T-helper 2 cell treated with Interferon-gamma antibody and Interleukin-4, amounts not matched to agents 100 ng/mL and 5 ng/mL, for 36 hours (primary cell): Measurements from ENCODE around the gene SLAMF9. TPM values are rescaled to one million over a fixed set of nuclear protein-coding genes. Genes with fewer than 3 reads are reported as not detected.

ENCODE experiments used
- intact Hi-C: fragments of 100-400 bp; cut with micrococcal nuclease; formaldehyde crosslinking; loops from one replicate; pipeline ENCODE4 v1.15.1; 2023
- total RNA-seq: library from RNA; stranded (reverse); gene quantifications from 2 replicates; pipeline ENCODE4 v1.2.3, GENCODE V29; 2022

The SLAMF9 gene
- total RNA-seq, 1 donor from 2014 or later = not detected

DNA sequence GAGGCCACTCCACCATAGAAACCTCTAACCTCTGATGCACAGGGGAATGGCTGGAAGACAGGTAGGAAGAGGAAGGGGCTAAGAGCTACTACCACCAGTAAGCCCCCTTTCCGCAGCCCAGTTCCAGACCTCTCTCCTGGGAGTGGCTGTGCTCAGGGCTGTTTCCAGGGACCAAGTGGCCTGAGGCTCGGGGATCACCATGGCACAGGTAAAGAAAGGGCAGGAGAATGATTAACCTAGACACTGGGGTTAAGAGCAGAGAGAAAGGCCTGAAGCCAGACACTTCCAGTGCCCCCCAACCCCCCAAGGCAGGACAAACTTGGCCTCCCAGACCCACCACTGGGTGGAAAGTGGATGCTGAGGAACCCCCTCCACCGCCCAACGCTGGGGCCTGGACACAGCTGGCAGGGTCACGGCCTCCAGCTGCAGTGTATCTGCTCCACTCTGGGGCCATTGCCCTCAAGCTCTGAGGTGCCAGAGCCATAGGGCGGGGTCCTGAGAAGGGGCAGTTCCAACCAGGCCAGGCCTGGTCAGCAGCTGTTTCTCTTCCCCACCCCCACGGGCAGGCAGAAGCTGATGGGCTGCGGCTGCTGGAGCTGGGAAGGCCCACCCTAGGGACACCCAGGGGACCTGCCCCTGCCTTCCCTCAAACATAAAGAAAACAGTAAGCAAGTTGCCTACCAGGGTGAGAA is 31.4 kb downstream of the SLAMF9 start:
- intact Hi-C loops = loop anchor here (1.0 to 5.0 kb wide), 5 partner anchors 68 to 912 kb away; partner anchors contain the start of genes AIM2, DCAF8 and IGSF8

DNA sequence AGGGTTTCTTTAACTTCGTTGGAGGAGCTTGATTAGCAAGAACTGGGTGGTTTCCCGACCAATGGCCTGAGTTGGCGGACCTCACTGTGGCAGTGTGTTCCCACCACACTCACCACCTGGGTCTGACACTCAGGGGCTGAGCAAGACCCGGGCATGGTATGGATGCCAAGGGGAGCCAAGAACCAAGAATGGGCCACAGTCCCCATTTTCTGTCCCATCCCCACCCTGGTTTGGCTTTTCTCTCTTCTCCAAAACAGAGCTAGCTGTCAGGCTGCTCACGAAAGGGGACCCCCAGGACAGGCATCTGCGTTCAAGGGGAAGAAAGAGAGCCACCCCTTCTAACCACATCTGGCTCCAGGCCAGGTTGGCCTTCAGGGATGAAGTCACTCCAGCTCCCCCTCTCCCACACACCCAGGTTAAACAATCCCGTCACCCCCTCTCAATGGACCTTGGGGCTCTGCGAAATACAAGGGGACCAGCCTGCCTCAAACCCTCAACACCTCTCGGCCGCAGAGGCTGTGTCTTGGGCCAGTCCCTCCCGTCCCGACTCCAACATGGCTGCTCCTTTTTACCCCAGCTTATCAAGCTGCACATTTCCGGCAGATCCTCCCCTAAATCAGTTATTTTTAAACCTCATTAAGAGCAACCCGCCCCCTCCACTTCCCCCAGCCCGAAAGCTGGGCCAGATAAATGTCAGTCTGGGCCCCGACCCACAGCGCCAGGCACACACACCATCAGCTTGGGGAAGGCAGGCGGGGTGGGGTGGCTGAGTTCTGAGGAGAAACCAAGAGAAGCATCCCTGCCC is 32.1 kb downstream of the SLAMF9 start:
- intact Hi-C loops = loop anchor here (2.0 to 5.0 kb wide), 4 partner anchors 67 to 911 kb away; partner anchors contain the start of genes AIM2 and DCAF8

DNA sequence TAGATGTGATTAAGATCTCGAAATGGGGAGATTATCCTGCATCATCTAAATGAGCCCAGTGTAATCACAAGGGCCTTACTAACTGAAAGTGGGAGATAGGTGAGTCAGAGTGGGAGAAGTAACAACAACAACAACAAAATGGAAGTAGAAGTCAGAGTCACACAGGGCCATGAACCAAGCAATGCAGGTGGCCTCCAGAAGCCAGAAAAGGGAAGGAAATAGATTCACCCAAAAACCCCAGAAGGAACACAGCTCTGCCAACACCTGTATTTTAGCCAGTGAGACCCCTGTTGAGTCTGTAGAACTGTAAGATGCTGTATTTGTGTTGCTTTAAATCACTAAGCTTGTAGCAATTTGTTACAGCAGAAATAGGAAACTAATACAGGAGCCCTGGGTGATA is 32.8 kb downstream of the SLAMF9 start:
- intact Hi-C loops = loop anchor here (5.0 kb wide), 2 partner anchors 341 to 844 kb away; partner anchors contain the start of genes AIM2 and DCAF8

DNA sequence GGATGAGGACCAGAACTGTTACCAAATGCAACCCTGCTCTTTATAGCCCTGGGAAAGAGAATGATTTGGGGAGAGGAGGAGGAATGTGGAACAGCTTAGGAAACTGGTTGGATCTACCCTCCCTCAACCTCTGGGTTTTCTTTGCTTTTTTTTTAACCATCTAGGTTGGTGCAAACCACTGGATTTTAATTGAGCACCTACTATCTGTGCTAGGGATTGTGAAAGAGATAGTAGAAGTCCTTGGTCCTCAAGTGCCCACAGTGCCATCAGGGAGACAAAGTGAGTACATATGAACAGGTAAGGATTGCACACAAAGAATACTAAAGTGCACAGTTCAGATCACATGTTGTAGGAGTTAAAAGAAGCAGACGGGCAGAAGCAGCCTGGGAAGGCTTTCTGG is 33.4 kb downstream of the SLAMF9 start:
- intact Hi-C loops = loop anchor here (5.0 kb wide), 2 partner anchors 342 to 843 kb away; partner anchors contain the start of genes AIM2 and DCAF8

DNA sequence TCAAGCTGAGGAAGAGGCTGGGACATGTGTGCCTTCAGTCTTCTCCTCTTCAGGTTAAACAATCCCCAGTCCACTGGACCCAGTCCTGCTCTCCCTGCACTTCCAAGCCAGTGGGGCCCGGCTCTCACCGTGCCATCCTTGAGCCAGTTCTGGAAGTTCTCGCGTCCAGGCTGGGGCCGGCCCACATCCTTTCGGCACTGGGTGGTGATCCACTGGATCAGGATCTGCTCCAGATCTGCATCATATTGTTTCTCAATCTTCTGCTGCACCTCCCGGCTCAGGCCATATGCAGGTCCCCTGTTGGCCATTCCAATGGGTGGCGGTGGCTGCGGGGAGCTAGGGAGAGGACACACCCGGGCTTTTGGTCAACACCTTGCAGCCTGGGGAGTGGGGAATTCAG is 33.8 kb downstream of the SLAMF9 start:
- intact Hi-C loops = loop anchor here (5.0 kb wide), 2 partner anchors 342 to 843 kb away; partner anchors contain the start of genes AIM2 and DCAF8

DNA sequence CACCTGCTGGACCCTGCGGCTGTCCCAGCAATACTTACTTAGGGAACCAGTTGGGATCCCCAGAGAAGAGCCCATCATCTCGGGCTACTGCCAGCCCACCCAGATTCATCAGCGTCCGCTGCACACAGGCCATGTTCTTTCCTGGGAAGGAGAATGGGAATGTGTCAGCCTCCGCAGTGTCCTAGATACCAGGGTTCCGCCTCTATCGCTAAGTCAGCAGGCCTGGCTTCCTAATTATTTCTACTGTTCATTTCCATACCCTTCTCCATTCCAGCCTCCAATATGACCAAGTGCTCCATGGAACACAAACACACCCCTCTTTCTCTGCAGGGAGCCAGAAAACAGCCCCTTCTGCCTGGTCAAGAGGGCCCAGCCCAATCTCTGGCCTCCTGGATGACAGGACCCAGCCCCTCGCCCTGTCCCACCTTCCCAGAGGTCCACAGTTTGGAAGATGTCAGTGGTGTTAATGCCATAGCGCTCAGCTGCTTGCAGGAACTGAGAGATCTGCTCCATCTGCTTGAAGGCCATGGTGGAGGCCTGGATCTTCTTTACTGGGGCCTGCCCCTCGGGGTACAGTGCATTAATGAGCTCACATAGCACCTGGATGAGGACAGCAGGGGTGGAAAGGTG is 34.7 kb downstream of the SLAMF9 start:
- intact Hi-C loops = no loop called here

DNA sequence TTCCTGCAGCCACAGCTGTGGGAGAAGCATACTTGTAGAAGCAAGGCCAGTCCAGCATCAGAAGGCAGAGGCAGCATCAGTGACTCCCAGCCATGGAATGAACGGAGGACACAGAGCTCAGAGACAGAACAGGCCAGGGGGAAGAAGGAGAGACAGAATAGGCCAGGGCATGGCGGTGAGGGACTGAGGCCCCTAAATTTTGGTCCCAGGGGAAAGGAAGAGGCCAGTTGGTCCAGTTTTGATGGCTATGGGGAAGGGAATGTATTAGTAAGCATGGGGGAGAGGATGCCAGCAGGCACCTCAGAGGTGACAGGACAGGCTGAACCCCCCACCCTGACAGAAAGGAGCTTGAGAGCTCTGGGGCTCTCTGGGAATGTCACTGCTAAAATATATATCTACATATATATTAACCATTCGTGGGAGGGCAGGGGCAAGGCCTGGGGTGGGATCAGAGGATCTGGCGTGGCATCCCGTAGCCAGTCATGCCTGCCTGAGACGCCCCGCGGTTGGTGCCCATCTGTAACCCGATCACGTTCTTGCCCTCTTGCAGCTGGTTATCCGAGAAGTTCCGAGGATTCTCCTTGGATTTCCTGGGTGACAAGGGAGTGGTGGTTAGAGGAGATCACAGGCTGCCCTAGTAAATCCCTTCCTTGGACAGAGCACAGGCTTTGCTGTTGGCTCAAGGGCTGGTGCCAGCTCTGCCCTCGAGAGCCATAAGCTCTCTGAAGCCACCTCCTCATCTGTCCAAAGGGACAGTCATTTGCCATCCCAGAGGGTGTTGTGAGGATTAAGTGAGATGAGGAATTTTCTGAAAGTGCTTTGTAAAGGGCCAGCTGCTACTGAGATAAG is 35.5 kb downstream of the SLAMF9 start:
- intact Hi-C loops = no loop called here

DNA sequence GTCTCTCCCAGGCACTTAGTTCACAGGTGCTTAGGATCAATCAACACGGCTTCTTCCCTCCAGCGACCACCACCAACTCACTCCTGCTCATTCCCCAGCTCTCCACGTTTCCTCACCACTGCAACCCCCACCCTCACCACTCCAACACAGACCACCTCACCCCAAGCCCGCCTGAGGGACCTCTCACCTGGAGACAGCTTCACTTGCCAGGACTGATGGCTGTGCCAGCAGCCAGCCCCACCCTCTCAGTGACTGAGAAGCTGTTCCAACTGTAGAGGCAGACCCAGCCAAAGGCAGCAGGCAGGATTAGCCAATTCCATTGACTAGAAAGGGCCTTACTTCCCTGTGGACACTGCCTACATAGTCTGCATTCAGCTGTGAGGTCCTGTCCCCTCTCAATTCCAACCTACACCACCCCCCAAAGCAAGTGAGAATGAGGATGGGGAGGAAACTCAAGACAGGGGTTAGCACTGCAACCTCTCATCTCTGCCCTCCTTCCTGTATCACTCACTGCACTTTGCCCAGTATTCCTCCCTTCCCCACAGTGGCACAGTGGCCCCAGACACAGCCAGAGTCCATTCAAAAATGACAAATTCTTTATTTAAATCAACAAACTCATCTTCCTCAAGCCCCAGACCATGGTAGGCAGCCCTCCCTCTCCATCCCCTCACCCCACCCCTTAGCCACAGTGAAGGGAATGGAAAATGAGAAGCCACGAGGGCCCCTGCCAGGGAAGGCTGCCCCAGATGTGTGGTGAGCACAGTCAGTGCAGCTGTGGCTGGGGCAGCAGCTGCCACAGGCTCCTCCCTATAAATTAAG is 36.3 kb downstream of the SLAMF9 start:
- intact Hi-C loops = no loop called here

DNA sequence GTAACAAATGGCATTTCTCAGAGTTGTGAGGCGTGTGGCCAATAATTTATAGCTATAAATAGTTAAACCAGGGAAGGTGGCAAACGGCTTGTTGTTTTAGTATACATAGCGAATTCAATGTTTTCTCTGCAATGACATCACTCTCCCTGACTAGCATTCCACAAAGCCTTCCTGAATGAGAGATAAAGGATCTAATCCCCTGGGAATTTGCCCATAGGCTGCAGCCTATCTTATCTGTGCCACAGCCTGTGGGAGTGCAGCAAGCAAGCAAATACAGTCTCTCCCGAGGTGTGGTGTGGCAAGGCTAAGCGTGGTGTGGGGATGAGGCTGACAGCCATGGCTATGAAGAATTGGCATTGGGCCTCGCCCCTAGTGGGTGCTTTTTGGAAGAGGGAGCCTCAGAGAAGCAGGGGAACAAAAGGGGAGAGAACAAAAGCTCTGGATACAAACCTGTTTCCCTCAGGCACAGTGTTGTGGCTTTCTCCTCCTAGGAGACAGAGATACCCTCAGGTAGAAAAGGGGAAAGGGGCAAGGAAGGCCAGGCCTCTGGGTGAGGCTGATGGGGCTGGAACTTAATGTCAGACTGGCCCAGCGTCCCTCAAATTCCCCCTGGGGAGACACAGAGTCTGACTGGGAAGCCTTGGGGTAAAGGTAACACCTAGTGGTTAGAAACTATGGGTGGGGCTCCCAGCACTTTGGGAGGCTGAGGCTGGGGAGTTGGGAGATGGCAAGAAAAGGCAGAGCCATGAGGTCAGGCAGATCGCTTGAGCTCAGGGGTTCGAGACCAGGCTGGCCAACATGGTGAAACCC is 37.6 kb downstream of the SLAMF9 start:
- intact Hi-C loops = no loop called here

DNA sequence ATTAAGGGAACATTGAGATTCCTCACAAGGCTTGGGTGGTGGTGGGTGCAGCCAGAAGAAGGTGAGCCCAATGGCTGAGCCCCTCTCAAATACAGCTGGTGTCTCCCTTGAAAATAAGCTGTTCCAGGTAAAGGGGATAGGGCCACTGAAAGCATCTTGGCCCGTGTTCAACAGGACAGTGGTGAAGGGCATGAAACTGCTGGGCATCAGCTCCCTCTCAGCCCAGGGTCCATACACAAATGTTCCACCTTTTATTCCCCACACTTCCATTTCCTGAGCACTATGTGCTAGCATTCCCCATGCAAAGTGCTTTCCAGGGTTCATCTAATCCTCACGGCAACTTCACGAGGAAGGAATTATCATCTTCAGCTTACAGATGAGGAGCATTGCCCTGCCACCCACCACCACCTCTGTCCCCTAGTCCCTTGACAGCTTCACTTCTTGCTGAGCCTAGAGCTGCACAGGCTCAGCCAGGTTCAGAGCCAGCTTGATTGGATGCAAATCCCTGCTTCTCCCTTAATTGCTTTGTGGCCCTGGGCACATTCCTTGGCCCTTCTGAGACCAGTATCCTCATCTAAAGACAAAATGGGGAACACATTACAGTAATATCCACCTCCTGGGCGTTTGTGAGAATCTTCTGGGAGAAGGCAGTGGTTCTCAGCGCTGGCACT is 38.3 kb downstream of the SLAMF9 start:
- intact Hi-C loops = no loop called here

DNA sequence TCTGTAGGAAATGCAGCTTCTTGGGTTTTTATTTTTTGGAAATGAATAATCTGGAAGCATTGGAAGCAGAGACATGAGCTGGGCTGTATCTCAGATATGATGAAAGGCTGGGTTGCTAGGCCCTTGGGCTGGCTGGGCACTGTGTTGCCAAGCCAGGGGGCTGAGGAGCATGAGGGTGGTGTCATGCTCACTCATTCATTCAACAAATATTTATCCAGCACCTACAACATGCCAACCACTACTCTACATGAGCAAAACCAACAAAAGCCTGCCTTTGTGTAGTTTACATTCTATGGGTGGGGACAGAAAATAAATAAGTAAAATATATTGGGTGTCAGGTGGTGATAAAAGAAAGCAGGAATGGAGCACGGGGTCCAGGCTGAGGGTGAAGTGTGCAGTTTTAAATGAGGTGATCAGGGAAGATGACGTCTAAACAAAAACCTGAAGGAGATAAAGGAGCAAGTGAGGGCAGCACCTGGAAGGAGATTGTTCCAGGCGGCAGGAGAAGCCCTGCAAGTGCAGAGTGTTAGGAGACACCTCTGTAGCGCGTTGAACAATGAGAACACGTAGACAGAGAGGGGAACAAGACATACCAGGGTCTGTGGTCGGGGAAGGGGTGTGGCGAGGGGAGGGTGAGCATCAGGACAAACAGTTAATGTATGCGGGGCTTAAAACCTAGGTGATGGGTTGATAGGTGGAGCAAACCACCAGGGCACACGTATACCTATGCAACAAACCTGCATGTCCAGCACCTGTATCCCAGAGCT is 39.6 kb downstream of the SLAMF9 start:
- intact Hi-C loops = no loop called here

DNA sequence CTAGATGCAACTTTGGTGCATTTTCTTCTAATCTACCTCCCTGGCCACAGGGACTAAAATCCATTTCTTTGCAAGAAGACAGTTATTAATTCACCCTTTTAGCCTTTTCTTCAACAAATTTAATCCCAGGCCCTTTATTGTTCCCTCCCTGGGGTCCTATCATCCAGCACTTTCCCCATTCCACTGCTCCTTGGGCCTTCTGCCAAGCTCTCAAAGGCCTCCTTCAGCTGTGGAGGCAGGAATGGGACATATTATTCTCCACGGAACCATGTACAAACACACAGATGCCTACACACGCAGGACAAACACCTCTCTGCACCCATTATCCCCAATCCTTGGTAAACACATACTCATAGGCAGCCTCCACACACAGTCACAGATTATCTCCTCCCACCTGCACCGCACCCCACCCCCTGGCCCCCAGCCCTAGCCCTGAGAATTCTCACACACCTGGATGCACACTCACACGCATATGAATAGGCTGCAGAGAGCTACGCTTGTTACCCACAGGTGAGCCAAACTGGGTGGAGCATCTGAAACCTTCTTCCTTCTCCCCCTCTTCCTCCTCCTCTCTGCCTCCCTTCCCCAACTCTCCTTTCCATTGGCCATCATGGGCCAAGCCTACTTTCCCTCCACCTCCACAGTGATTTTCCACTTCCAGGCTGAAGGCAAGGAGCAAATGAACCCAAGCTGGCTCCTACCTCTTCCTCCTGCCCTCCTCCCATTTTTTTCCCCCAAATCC is 40.4 kb downstream of the SLAMF9 start:
- intact Hi-C loops = no loop called here

DNA sequence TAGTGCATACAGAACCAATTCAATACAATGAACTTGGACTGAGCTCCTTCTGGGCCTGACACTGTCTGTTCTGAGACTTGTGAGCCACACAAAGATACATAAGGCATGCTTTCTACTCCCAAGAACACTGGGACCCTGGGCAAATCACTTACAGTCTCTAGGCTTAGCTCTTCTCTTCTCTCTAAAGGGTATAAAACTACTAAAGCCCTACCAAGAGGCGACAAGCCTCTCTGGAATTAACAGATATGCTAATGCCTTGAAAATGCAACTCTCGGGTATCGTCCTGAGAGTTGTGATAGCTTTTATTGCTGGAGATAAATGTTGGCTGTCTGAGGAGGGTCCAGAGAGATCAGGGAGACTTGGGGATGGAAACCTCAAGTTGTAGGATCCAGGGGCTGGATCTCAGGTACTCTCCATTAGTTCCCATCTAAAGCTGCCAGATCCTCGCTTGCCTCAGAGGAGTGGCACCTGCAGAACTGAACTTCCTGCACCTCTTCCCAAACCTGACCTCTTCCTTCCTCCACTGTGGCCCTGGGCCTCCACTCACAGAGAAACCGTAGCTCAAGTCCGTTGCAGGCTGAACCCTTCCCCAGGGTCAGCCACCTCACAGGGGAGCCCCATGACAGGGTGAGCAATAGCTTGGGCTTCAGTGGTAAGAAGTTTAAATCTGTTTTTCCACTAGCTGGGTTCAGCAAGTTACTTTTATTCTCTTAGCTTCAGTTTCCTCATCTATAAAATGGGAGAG is 42.5 kb downstream of the SLAMF9 start:
- intact Hi-C loops = no loop called here

DNA sequence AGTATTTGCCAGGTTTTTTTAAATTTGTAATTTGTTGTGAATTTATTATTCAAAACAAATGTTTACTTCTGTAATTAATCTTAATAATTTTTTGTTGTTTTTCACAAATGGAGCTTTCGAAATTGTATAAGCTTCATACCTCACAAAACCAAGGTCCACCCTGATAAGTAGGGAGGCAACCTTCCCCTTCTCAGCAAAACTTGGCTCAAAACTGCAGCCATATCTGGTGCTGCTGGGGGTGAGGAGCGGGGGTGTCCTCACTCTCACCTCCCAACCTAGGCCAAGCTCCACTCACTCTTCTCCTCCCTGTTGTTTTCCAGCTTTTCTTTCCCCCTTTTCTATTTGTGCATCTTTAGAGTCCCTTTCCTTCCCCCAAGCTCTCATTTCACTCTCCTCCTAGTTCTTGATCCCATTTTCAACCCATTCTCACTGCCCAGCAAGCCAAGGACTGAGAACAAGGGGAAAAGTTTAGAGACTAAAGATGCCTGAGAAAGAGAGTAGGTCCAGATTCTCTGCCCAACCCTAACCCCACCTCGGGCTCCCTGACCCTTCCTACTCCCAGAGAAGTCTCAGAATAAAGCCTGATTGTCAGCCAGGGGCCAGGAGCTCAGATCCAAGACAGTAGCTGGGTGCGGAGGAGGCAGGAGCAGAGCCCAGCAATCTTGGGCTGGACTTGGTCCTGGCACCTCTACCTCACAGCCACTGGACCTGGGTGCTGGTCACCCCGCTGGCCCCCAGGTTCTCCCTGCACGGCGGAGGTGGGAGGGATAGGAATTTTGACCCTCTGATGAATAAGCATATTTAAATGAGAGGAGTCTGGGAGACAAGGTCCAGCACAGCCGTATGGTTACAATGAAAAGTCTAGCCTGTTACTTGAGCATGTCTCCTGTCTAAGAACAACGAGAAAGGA is 45.8 kb downstream of the SLAMF9 start:
- intact Hi-C loops = no loop called here

DNA sequence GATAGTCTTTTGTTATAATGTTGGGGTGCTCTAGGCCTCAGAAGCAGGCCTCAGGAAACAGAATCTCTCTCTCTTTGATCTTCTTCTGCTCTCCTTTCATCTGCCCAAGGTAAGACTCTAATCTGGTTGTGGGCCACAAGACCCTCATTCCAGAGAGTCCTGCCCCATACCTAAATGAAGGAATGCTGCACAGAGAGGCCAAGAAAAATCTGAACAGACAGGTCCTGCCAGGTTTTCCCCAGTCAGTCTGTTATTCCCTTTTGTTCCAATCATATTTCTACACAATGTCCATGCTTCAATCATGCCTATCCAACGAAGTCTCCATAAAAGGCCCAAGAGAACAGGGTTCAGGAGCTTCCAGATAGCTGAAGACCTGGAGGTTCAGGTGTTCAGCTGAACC is 47.1 kb downstream of the SLAMF9 start:
- intact Hi-C loops = no loop called here
